WERI-Rb-1 (cell line): ENCODE data around the gene CCDC57.

ENCODE experiments used
- DNase-seq: peaks from one replicate; pipeline ENCODE4 v3.0.0-alpha.2; 2020
- H3K27ac ChIP-seq: fragments of 250-450 bp; sonication (Bioruptor Pico); 2 replicates; pipeline ENCODE4 v1.5.1; 2020; ENCODE audit warnings: mild to moderate bottlenecking, moderate library complexity
- H3K27me3 ChIP-seq: fragments of 250-450 bp; sonication (Bioruptor Pico); 2 replicates; pipeline ENCODE4 v1.5.1; 2021; ENCODE audit warnings: mild to moderate bottlenecking, low read depth, moderate library complexity; ENCODE audit not compliant: insufficient read depth, severe bottlenecking
- H3K36me3 ChIP-seq: fragments of 250-450 bp; sonication (Bioruptor Pico); 2 replicates; pipeline ENCODE4 v1.5.1; 2020; ENCODE audit warnings: mild to moderate bottlenecking, moderate library complexity
- H3K4me3 ChIP-seq: 2 replicates; pipeline ENCODE4 v1.5.1; 2011; ENCODE audit warnings: low read depth, mild to moderate bottlenecking, control low read depth, low read length
- H3K9me3 ChIP-seq: fragments of 250-450 bp; sonication (Bioruptor Pico); 2 replicates; pipeline ENCODE4 v1.5.1; 2021; ENCODE audit warnings: mild to moderate bottlenecking, moderate library complexity; ENCODE audit not compliant: severe bottlenecking
- CTCF ChIP-seq: IDR thresholded peaks from 2 replicates; pipeline ENCODE4 v1.5.1; 2011; ENCODE audit warnings: low read depth, mild to moderate bottlenecking, control low read depth, inconsistent platforms, low read length

The CCDC57 gene

GRCh38 chr17:82184761-82185160 lies 27.9 kb downstream of the CCDC57 start:
- H3K9me3 ChIP-seq, result no peaks in the 10 kb centered on the region
- no peaks in the 10 kb centered on the region for H3K27me3 ChIP-seq
- no peak overlapping the region for H3K27ac ChIP-seq
- H3K4me3 ChIP-seq, result no peak overlapping the region
- TF ChIP-seq CTCF, result no peak
- peaks cover 74% of the 10 kb centered on the region for H3K36me3 ChIP-seq
- DNase-seq, result no peak

- Histone ChIP-seq H3K27me3 (no peaks in the 10 kb centered on the region), H3K27ac (no peak overlapping the region), H3K9me3 (no peaks in the 10 kb centered on the region), H3K4me3 (no peak overlapping the region), H3K36me3 (peaks cover 77% of the 10 kb centered on the region)
- TF ChIP-seq CTCF, result no peak
- DNase-seq, result no peak
These were observed 31.7 kb downstream of the CCDC57 start for GRCh38 chr17:82180776-82181528.

- no peaks in the 10 kb centered on the region for H3K27me3 ChIP-seq
These were observed 32.6 kb downstream of the CCDC57 start for GRCh38 chr17:82179946-82180475.

GRCh38 chr17:82179412-82179811 lies 33.2 kb downstream of the CCDC57 start:
- no peak for TF ChIP-seq CTCF
- peaks cover 75% of the 10 kb centered on the region for H3K36me3 ChIP-seq
- H3K9me3 ChIP-seq, result no peaks in the 10 kb centered on the region
- H3K4me3 ChIP-seq, result no peak overlapping the region
- H3K27ac ChIP-seq, result no peak overlapping the region
- no peak for DNase-seq
- no peaks in the 10 kb centered on the region for H3K27me3 ChIP-seq

More at GRCh38 chr17:82179946-82180475, 32.6 kb downstream of the CCDC57 start:
- H3K36me3 ChIP-seq, result peaks cover 78% of the 10 kb centered on the region
- no peak overlapping the region for H3K27ac ChIP-seq
- H3K9me3 ChIP-seq, result no peaks in the 10 kb centered on the region
- no peak for DNase-seq
- TF ChIP-seq CTCF, result no peak
- no peak overlapping the region for H3K4me3 ChIP-seq

GRCh38 chr17:82178499-82179261 lies 34.0 kb downstream of the CCDC57 start:
- no peak for DNase-seq
- no peak overlapping the region for H3K27ac ChIP-seq
- no peaks in the 10 kb centered on the region for H3K27me3 ChIP-seq
- no peak for TF ChIP-seq CTCF
- H3K4me3 ChIP-seq, result no peak overlapping the region
- no peaks in the 10 kb centered on the region for H3K9me3 ChIP-seq
- peaks cover 73% of the 10 kb centered on the region for H3K36me3 ChIP-seq
